ENCODE data around the gene JAM2.

- TF ChIP-seq CTCF (IDR thresholded peaks at IDR 0.05; ENCODE audit: low read depth, low read length), result no peak
- TF ChIP-seq POLR2A (IDR thresholded peaks at IDR 0.05; ENCODE audit: extremely low read depth, insufficient read length), result no peak
- no peak for TF ChIP-seq MYC (IDR thresholded peaks at IDR 0.05; ENCODE audit: low read depth, low read length)
These were observed 1.0 kb upstream of the JAM2 start for GRCh38 chr21:25637851-25638659.

All from NB4 (cell line).